OCI-LY3 (cell line): ENCODE results near the gene PTPRT.

Experiments
- H2AFZ ChIP-seq: fragments of 200-600, 300-600 bp; shearing (Covaris generic); 2 replicates; pipeline ENCODE4 v1.6.0; 2014; ENCODE audit warnings: antibody characterized with exemption, low read depth, low read length
- H3K27ac ChIP-seq: fragments of 200-600, 300-600 bp; sonication (generic); 2 replicates; pipeline ENCODE4 v1.5.1; 2014; ENCODE audit warnings: mild to moderate bottlenecking, low read length, moderate library complexity, mixed read lengths
- H3K27me3 ChIP-seq: fragments of 200-600, 300-600 bp; sonication (generic); 2 replicates; pipeline ENCODE4 v1.6.1; 2014; ENCODE audit warnings: low read depth, low read length, mixed read lengths
- H3K36me3 ChIP-seq: fragments of 200-600, 300-600 bp; sonication (generic); replicated peaks from 2 replicates; pipeline ENCODE3; 2014; ENCODE audit warnings: low read depth, low read length, mixed read lengths
- H3K4me1 ChIP-seq: fragments of 300-600, 200-600 bp; sonication (generic); 2 replicates; pipeline ENCODE4 v1.6.1; 2014; ENCODE audit warnings: low read length, mixed read lengths
- H3K4me2 ChIP-seq: fragments of 200-600, 300-600 bp; sonication (generic); 2 replicates; pipeline ENCODE4 v1.6.1; 2014; ENCODE audit warnings: low read length, mixed read lengths
- H3K4me3 ChIP-seq: fragments of 300-600, 200-600 bp; sonication (generic); 2 replicates; pipeline ENCODE4 v1.5.1; 2014; ENCODE audit warnings: antibody characterized with exemption, mild to moderate bottlenecking, low read length, moderate library complexity
- H3K79me2 ChIP-seq: fragments of 300-600, 200-600 bp; shearing (Covaris generic); 2 replicates; pipeline ENCODE4 v1.6.1; 2014; ENCODE audit warnings: mild to moderate bottlenecking, low read length, mixed read lengths
- H3K9ac ChIP-seq: fragments of 300-600, 200-600 bp; shearing (Covaris generic); 2 replicates; pipeline ENCODE4 v1.6.0; 2014; ENCODE audit warnings: mild to moderate bottlenecking, low read length, moderate library complexity
- H3K9me3 ChIP-seq: fragments of 200-600, 300-600 bp; shearing (Covaris generic); 2 replicates; pipeline ENCODE4 v1.6.1; 2014; ENCODE audit warnings: low read length, mixed read lengths; ENCODE audit not compliant: insufficient read depth
- H4K20me1 ChIP-seq: fragments of 200-600, 300-600 bp; sonication (generic); 2 replicates; pipeline ENCODE4 v1.6.1; 2016; ENCODE audit warnings: low read length, mixed read lengths; ENCODE audit not compliant: insufficient read depth
- CTCF ChIP-seq: fragments of 200-600, 300-600 bp; sonication (generic); IDR thresholded peaks from 2 replicates; pipeline ENCODE4 v1.5.1; 2014; ENCODE audit warnings: antibody characterized with exemption, low read length, low read depth
- EZH2phosphoT487 ChIP-seq: fragments of 200-600 bp; shearing (Covaris generic); IDR thresholded peaks from 2 replicates; pipeline ENCODE4 v1.6.1; 2018; ENCODE audit warnings: antibody characterized with exemption, mixed run types, low read depth

PTPRT gene

DNA sequence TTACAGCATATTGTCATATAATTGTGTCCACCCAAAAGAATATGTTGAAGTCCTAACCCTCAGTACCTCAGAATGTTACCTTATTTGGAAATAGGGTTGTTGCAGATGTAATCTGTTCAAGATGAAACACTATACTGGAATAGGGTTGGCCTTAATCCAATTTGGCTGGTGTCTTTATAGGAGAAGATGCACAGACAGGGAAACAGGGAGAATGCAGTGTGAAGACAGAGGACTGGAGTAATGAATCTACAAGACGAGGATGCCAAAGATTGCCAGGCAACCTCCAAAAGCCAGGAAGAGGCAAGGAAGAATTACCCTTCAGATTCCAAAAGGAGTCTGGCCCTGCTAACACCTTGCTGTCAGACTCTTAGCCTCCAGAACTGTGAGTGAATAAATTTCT, 482.9 kb downstream of the PTPRT start:
- H3K27ac ChIP-seq, result no peak overlapping the region
- H3K9ac ChIP-seq, result no peak overlapping the region
- no peak overlapping the region for H3K4me2 ChIP-seq
- H3K27me3 ChIP-seq, result no peaks in the 10 kb centered on the region
- no peaks in the 10 kb centered on the region for H3K9me3 ChIP-seq
- no peaks in the 10 kb centered on the region for H4K20me1 ChIP-seq
- no peaks in the 10 kb centered on the region for H3K4me1 ChIP-seq
- no peaks in the 10 kb centered on the region for H3K79me2 ChIP-seq
- H3K36me3 ChIP-seq, result no peaks in the 10 kb centered on the region
- no peak for TF ChIP-seq EZH2phosphoT487
- no peak for TF ChIP-seq CTCF
- H3K4me3 ChIP-seq, result no peak overlapping the region
- H2AFZ ChIP-seq, result no peak overlapping the region

DNA sequence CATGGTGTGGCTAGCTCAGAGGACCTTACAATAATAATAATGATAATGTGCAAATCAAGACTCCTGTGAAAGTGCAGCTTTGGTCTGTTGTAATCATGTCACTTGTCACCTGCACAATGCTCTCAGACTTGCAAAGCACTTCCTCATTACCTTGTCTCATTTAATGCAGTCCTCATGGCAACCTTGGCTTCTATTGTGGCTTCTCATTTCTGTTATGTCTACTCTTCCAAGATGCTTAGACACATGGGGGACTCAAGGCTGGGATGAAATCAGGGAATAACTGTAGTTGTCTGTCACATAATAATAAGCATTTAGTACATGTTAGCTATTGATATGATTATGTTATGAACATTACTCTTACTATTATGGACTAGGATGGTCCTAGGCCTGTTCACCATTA, 484.2 kb downstream of the PTPRT start:
- no peak overlapping the region for H3K27ac ChIP-seq
- H3K9ac ChIP-seq, result no peak overlapping the region
- H3K79me2 ChIP-seq, result no peaks in the 10 kb centered on the region
- TF ChIP-seq CTCF, result no peak
- no peak for TF ChIP-seq EZH2phosphoT487
- H3K9me3 ChIP-seq, result no peaks in the 10 kb centered on the region
- H2AFZ ChIP-seq, result no peak overlapping the region
- H3K4me2 ChIP-seq, result no peak overlapping the region
- no peak overlapping the region for H3K4me3 ChIP-seq
- H3K4me1 ChIP-seq, result no peaks in the 10 kb centered on the region
- no peaks in the 10 kb centered on the region for H3K27me3 ChIP-seq
- H4K20me1 ChIP-seq, result no peaks in the 10 kb centered on the region
- no peaks in the 10 kb centered on the region for H3K36me3 ChIP-seq

DNA sequence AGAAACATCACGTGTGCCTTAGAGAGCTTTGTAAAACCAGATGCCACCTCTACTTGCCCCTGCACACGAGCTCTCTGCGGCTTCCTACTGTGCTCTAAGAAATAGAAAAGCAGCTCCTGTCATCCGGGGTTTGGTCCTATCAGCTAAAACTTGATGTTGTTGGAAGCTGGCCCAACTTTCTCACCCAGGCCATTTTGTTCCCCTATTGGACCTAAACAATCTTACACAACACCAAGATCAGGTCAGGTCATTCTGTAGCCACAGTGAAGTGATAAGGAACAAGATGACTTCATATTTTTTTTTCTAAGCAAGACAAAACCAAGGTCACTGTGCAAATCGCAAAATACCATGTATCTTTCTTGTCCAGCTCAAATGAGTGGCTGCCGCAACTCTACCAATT, 486.0 kb downstream of the PTPRT start:
- H3K79me2 ChIP-seq, result no peaks in the 10 kb centered on the region
- H3K27ac ChIP-seq, result no peak overlapping the region
- no peak overlapping the region for H3K4me3 ChIP-seq
- no peak overlapping the region for H3K4me2 ChIP-seq
- TF ChIP-seq CTCF (no peak), EZH2phosphoT487 (no peak)
- H4K20me1 ChIP-seq, result no peaks in the 10 kb centered on the region
- H3K9ac ChIP-seq, result no peak overlapping the region
- no peaks in the 10 kb centered on the region for H3K9me3 ChIP-seq
- H3K27me3 ChIP-seq, result no peaks in the 10 kb centered on the region
- no peaks in the 10 kb centered on the region for H3K4me1 ChIP-seq
- H2AFZ ChIP-seq, result no peak overlapping the region
- no peaks in the 10 kb centered on the region for H3K36me3 ChIP-seq

GRCh38 chr20:42701948-42702347, 487.8 kb downstream of the PTPRT start:
- no peaks in the 10 kb centered on the region for H4K20me1 ChIP-seq
- no peak overlapping the region for H3K4me2 ChIP-seq
- no peaks in the 10 kb centered on the region for H3K79me2 ChIP-seq
- H3K4me1 ChIP-seq, result no peaks in the 10 kb centered on the region
- H3K9ac ChIP-seq, result no peak overlapping the region
- no peak overlapping the region for H2AFZ ChIP-seq
- H3K27me3 ChIP-seq, result no peaks in the 10 kb centered on the region
- H3K36me3 ChIP-seq, result no peaks in the 10 kb centered on the region
- H3K4me3 ChIP-seq, result no peak overlapping the region
- H3K9me3 ChIP-seq, result no peaks in the 10 kb centered on the region
- H3K27ac ChIP-seq, result no peak overlapping the region
- TF ChIP-seq CTCF, result no peak
- TF ChIP-seq EZH2phosphoT487, result no peak
